ENCODE measurements around the gene ISG15.

DNA sequence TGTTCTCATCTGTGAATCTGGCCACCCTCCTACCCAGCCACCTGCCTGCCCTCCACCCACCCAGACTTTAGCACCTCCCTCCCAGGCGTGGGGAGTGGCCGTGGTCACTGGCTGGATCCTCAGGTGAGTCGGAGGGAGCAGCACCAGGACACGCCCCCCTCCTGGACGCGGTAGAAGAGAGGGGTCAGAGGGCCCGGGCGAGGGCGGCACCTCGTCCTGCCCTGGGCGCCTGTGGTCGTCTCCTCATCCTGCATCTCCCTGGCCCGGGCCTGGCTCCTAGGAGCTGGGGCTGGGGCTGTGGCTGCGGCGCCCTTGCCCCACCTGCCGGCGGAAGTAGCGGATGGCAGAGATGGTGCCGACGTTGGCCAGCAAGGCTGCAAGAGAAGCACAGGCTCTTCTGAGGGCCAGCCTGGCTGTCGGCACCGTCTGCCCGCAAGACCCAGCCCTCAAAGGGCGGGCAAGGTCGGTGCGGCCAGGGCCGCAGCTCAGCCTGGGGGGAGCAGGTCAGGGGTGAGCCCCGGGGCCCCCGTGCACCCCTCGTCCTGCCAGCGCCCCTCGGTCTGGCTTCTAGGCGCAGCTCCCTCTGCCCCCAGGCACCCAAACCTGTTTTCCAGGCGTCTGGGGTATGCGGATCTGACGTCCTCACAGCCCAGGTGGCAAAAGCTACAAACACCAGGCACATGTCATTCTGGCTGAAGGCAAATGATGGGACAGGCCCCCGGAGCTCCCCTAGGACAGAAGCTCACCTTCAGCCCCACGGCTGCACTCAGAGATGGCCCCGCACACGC, 37.2 kb upstream of the ISG15 start:
- TF ChIP-seq YY1 (IDR thresholded peaks at IDR 0.05; ENCODE audit: insufficient read depth, insufficient read length) (no peak), ZNF274 (IDR thresholded peaks at IDR 0.05; ENCODE audit: low read depth, low read length) (no peak), SUZ12 (IDR thresholded peaks at IDR 0.05; ENCODE audit: extremely low read depth, insufficient read depth, insufficient read length) (no peak)
